ENCODE results near the gene PRDM1.

- TF ChIP-seq, protein P1, sequence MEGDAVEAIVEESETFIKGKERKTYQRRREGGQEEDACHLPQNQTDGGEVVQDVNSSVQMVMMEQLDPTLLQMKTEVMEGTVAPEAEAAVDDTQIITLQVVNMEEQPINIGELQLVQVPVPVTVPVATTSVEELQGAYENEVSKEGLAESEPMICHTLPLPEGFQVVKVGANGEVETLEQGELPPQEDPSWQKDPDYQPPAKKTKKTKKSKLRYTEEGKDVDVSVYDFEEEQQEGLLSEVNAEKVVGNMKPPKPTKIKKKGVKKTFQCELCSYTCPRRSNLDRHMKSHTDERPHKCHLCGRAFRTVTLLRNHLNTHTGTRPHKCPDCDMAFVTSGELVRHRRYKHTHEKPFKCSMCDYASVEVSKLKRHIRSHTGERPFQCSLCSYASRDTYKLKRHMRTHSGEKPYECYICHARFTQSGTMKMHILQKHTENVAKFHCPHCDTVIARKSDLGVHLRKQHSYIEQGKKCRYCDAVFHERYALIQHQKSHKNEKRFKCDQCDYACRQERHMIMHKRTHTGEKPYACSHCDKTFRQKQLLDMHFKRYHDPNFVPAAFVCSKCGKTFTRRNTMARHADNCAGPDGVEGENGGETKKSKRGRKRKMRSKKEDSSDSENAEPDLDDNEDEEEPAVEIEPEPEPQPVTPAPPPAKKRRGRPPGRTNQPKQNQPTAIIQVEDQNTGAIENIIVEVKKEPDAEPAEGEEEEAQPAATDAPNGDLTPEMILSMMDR (IDR thresholded peaks at IDR 0.05), result no peak
- TF ChIP-seq POLR2AphosphoS5 (IDR thresholded peaks at IDR 0.05), result no peak
- no peak for TF ChIP-seq POLR2A (IDR thresholded peaks at IDR 0.05)
- no peak for TF ChIP-seq EP300 (IDR thresholded peaks at IDR 0.05)
Observed at GRCh38 chr6:106138151-106138550, 52.0 kb downstream of the PRDM1 start.

Data from stomach (tissue), 4 donors.